HL-60/S4 treated with retinoic acid at 250 ng/mL for 4 days and 3 days (cell line): Measurements from ENCODE around the gene SRSF5.

Source experiments
- in situ Hi-C: fragments of 300-500 bp; cut with MboI; formaldehyde crosslinking; loops from 2 replicates; pipeline ENCODE4 v1.7.0; 2022; ENCODE audit warnings: low sequenced_read_pairs

Gene SRSF5

DNA sequence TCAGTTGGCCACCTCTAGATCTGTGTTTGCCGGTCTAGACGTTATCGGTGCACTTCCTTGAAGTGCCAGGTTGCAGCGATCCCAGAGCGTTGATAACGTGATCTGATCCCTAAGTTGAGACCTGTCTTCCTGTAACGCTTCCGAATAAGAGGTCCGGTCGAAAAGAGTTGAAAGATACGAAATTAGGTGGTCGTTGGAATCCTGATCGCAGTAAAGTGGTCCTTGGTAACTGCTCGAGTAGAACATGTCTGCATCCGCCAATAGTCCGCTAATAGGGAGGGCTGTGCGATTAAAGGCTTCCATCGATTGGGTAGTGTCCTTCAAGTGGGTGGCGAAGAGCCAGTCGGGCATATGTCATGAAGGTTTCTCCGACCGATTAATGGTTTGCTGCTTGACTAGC is 2.7 kb downstream of the SRSF5 start:
- in situ Hi-C loops = no loop called here

DNA sequence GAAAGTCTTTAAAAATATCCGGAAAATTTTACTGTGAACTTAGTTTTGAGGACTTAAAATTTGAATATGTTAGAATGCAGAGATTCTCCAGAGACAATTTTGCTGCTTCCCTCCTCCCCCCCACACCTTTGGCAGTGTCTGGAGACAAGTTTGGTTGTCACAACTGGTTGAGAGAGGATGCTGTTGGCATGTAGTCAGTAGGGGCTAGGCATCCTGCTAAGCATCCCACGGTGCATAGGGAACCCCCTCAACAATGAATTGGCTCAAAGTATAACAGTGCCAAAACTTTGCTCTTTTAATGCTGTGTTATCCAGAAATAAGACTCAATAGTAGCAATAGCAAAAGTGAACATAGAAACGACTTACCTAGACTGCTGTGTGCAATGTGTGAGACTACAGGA is 3.6 kb downstream of the SRSF5 start:
- in situ Hi-C loops = no loop called here

- in situ Hi-C loops = no loop called here
Measured at GRCh38 chr14:69771136-69771535, 4.2 kb downstream of the SRSF5 start.

DNA sequence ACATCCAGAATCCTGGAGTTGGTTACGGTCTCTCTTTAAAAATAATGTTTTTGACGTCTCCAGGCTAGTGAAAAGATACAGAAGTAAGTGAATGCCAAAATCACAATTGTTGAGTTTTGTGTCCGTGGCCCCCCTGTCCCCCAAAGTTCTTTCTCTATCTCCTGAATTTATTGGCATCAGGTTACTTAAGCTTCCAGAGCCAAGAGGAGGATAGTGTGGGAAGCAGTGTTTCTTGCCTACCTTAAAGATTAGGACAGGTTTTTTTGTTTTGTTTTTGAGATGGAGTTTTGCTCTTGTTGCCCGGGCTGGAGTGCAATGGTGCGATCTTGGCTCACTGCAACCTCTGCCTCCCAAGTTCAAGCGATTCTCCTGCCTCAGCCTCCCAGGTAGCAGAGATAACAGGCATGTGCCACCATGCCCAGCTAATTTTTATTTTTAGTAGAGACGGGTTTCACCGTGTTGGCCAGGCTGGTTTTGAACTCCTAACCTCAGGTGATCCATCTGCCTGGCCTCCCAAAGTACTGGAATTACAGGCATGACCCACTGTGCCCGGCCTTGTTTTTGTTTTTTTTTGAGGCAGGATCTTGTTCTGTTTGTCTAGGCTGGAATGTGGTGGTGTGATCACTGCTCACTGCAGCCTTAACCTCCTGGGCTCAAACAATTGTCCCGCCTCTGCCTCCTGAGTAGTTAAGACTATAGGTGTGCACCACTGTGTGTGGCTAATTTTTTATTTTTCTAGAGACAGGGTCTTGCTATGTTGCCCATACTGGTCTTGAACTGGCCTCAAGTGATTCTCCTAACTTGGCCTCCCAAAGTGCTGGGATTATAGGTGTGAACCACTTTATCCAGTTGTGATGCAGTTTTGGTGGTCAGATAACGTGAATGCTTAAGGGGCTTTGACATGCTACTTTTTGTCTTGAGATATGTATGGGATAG is 5.4 kb downstream of the SRSF5 start:
- in situ Hi-C loops = no loop called here

DNA sequence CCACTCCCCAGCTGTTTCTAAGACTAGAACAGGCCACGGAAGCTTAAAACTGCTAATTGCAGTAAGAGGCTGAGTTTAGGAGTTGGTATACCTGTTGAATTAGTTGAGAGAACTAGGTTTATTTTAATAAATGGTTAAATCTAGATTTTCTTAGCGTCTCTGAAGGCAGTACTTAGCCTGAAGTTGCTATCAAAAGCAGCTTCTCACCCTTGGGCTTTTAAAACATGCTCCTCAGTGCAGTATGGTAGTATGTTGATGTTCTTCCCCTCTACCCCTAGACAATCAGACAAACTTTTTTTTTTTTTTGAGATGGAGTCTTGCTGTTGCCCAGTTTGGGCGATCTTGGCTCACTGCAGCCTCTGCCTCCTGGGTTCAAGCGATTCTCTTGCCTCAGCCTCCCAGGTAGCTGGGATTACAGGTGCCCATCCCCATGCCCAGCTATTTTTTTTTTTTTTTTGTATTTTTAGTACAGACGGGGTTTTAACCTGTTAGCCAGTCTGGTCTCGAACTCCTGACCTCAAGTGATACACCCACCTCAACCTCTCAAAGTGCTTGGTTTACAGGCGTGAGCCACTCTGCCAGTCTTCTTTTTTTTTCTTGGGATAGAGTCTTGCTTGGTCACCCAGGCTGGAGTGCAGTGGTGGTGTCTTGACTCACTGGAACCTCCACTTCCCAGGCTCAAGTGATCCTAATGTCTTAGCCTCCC is 6.8 kb downstream of the SRSF5 start:
- in situ Hi-C loops = no loop called here

- in situ Hi-C loops = no loop called here
Measured at GRCh38 chr14:69775012-69775411, 8.1 kb downstream of the SRSF5 start.

- in situ Hi-C loops = no loop called here
Measured at GRCh38 chr14:69776875-69777453, 10.0 kb downstream of the SRSF5 start.

DNA sequence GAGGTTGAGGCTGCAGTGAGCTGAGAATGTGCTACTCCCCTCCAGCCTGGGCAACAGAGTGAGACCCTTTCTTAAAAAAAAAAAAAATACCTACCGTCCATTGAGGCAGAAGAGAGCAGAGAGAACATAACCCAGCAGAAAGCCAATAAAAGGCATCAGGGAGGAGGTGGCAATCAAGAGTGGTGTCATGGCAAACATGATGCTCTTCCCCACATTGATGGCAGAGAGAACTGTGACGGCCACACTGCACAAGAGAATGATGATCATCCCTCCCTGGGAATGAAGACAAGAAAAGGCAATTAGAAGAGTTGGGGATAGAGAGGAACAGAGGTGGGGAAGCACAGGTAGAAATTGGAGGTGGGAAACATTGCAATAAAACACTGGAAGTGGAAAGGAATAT is 12.1 kb downstream of the SRSF5 start:
- in situ Hi-C loops = no loop called here

DNA sequence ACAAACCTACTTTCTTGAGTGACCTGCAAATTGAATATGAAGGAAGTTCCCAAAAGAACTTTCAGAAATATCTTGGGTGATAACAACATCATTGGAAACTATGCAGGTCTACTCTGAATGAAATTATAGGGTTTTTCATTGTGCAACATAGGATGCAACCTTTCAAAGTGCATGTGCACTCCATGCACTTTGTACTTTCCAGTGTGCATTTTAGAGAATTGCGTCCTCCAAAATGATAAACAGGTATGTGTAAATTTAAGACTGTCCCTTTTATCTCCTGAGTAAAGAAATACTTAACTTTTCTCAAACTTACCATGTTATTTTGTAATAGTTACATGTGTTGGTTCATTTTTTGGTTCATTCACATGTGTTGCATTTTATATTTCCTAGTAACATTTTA is 13.2 kb downstream of the SRSF5 start:
- in situ Hi-C loops = no loop called here

- in situ Hi-C loops = no loop called here
Measured at GRCh38 chr14:69780952-69781351, 14.0 kb downstream of the SRSF5 start.

GRCh38 chr14:69784942-69785341 is 18.0 kb downstream of the SRSF5 start:
- in situ Hi-C loops = no loop called here

DNA sequence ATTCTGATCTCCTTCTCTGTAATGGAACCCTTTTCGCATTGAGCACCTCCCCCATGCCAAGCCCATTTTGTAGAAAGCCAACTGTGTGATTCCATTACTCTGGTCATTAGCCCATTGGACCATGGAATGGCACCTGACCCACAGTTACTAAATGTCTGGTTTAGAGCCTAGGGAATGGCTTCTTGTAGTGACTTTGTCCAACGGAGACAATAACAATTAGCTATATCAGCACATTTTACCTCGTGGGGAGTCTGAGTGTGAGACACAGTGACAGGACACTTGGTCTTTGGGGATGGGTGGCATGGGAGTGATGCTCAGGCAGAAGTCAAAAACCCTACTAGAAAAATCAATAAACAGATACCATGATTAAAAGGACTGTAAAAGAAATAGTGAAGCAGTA is 19.7 kb downstream of the SRSF5 start:
- in situ Hi-C loops = no loop called here

GRCh38 chr14:69789118-69789640 is 22.2 kb downstream of the SRSF5 start:
- in situ Hi-C loops = no loop called here

DNA sequence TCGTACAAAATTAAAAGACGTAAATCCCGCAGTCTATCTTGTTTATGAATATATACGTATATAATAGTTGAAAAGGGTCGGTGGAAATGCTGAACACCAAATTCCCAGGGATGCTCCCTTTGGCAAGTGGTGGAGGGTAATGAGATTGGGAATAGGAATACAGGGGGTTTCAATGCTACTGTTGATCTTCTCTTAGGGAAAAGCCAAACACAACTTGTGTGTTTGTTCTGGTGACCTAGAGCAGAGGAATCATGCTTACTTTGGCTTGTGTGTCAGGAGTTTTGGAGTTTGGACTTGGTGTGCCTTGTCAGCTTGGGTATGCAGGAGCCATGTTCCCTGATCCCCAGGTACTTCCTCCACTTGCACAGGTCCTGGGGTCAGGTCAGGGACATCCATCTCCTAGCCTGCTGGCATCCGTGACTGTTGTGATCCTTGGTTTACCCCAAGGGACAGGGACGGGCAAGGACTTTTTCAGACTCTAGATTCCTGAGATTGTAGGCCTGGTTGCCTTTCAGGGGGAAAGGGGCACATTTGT is 26.0 kb downstream of the SRSF5 start:
- in situ Hi-C loops = no loop called here

DNA sequence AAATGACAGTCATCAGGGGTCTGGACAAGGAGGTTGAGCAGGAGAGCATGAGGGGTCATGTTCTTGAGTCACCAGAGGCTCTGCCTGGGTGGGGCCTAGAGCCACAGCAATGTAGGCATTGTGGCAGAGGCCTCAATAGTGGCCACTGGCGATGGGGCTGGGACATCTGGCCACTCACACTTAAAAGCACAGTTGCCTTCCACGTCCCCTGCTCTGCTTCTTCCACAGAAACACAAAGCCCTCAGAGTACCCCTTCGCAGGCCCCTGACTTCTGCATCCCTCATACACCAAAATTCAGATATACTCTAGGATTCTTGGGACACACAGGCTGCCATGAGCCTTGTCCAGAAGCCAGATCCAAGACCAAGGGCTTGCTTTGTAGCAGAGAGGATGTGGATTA is 27.8 kb downstream of the SRSF5 start:
- in situ Hi-C loops = no loop called here

GRCh38 chr14:69795691-69796090 is 28.7 kb downstream of the SRSF5 start:
- in situ Hi-C loops = no loop called here

GRCh38 chr14:69796797-69797500 is 30.0 kb downstream of the SRSF5 start, which contains the start of gene SLC10A1:
Gene SLC10A1 (minus strand): TSS chr14:69797241. CDS start chr14:69797155, 86 bp downstream.
- in situ Hi-C loops = no loop called here

DNA sequence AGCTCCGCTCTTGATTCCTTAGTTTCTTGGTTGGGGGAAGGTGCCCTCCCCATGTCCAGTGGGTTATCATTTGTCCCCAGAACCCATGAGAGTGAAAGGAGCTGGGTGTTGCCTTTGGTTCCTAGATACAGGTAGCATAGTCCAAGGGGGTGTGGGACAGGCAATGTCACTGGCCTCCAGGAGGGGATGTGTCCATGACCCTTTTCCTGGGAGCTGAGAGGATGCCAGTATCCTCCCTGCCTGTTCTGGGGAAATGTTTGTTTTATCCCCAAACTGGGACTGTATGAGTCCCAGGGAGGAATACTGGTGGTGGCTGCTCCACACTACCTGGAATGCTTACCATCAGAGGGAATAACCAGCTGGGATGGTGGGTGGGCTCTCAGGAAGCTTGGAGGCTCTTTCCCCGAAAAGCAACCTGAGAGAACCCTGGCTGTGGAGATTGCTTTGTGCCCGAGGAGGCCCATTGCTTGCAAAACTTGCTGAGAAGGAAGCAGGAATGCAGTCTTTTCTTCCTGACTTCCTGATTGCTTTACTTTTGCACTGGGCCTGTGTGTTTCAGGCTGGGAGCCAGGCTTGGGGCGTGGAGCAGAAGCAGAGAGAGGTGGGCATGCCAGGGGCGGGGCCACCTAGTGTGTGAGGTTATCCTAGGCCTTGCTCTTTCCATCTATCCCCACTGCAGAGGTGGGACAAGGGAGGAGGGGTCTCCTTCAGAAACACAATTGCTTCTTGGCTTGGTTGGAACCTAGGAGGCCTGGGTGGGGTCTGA is 30.8 kb downstream of the SRSF5 start:
- in situ Hi-C loops = no loop called here

- in situ Hi-C loops = no loop called here
Measured at GRCh38 chr14:69798339-69798735, 31.4 kb downstream of the SRSF5 start.

GRCh38 chr14:69803753-69804152 is 36.8 kb downstream of the SRSF5 start:
- in situ Hi-C loops = no loop called here
